H1 (cell line): ENCODE results near the gene STAM. TPM values are rescaled to one million over a fixed set of nuclear protein-coding genes. Genes with fewer than 3 reads are reported as not detected.

ENCODE experiments used
- KDM5A ChIP-seq: fragments of 200-600 bp; IDR thresholded peaks from 2 replicates; pipeline ENCODE4 v1.7.1; 2012; ENCODE audit warnings: mild to moderate bottlenecking, low read length, inconsistent platforms, mixed read lengths
- polyA plus RNA-seq, 7 experiments: library from polyadenylated mRNA; depleted of rRNA in 3 of 7; stranded (reverse) in 5 of 7; unstranded in 2 of 7; fragments of >200 nt in 5 of 7; fragments of 200-250 nt in 2 of 7; gene quantifications; 1 replicate in 5 of 7; 2 replicates in 1 of 7; 4 replicates in 1 of 7; pipeline versions ENCODE4 v1.2.1 to v1.2.3, GENCODE V29; 2011 to 2013; ENCODE audit warnings: missing spikeins in 2 of 7, mixed read lengths in 2 of 7
- total RNA-seq: library from RNA; stranded (reverse); fragmentation: NEBNext Ultra II Directional; extraction: Animal tissue kit (Norgen Biotek cat#: 25700); gene quantifications from 2 replicates; pipeline ENCODE4 v1.2.1, GENCODE V29; 2021
- TF ChIP-seq, protein P1 (sequence below): fragments of 300-600 bp; sonication (generic); IDR thresholded peaks from 2 replicates; pipeline ENCODE4 v1.7.1; 2012; ENCODE audit warnings: low read length, moderate library complexity, mild to moderate bottlenecking, inconsistent platforms; ENCODE audit not compliant: insufficient replicate concordance

The STAM gene
- total and polyA plus RNA-seq, 2 of the 8 experiments (the other 6 are each of a cell fraction or from before 2014, with no cell fraction given) = 22.0 to 27.8 TPM

DNA sequence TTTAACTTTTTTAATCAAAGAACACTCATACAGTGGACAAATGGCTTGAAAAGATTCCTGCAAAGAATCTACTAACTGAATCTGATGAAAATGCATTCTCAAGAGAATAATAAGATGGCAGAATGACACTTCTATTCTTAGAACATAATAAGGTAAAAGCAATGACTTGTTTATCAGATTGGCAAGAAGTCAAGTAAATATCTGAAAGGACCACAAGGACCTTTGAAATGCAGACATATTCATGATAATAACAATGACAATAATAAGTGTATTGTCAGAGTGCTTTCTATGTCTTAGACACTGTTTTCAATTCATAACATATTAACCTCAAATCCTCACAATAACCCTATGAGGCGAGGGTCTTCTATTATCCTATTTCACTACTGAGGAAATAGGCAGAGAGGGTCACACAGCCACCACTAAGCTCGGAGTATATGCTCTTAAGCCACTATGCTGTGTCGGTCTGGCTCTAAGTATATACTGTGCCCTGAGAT lies 37.4 kb upstream of the STAM start (continued):
- TF ChIP-seq, protein P1, sequence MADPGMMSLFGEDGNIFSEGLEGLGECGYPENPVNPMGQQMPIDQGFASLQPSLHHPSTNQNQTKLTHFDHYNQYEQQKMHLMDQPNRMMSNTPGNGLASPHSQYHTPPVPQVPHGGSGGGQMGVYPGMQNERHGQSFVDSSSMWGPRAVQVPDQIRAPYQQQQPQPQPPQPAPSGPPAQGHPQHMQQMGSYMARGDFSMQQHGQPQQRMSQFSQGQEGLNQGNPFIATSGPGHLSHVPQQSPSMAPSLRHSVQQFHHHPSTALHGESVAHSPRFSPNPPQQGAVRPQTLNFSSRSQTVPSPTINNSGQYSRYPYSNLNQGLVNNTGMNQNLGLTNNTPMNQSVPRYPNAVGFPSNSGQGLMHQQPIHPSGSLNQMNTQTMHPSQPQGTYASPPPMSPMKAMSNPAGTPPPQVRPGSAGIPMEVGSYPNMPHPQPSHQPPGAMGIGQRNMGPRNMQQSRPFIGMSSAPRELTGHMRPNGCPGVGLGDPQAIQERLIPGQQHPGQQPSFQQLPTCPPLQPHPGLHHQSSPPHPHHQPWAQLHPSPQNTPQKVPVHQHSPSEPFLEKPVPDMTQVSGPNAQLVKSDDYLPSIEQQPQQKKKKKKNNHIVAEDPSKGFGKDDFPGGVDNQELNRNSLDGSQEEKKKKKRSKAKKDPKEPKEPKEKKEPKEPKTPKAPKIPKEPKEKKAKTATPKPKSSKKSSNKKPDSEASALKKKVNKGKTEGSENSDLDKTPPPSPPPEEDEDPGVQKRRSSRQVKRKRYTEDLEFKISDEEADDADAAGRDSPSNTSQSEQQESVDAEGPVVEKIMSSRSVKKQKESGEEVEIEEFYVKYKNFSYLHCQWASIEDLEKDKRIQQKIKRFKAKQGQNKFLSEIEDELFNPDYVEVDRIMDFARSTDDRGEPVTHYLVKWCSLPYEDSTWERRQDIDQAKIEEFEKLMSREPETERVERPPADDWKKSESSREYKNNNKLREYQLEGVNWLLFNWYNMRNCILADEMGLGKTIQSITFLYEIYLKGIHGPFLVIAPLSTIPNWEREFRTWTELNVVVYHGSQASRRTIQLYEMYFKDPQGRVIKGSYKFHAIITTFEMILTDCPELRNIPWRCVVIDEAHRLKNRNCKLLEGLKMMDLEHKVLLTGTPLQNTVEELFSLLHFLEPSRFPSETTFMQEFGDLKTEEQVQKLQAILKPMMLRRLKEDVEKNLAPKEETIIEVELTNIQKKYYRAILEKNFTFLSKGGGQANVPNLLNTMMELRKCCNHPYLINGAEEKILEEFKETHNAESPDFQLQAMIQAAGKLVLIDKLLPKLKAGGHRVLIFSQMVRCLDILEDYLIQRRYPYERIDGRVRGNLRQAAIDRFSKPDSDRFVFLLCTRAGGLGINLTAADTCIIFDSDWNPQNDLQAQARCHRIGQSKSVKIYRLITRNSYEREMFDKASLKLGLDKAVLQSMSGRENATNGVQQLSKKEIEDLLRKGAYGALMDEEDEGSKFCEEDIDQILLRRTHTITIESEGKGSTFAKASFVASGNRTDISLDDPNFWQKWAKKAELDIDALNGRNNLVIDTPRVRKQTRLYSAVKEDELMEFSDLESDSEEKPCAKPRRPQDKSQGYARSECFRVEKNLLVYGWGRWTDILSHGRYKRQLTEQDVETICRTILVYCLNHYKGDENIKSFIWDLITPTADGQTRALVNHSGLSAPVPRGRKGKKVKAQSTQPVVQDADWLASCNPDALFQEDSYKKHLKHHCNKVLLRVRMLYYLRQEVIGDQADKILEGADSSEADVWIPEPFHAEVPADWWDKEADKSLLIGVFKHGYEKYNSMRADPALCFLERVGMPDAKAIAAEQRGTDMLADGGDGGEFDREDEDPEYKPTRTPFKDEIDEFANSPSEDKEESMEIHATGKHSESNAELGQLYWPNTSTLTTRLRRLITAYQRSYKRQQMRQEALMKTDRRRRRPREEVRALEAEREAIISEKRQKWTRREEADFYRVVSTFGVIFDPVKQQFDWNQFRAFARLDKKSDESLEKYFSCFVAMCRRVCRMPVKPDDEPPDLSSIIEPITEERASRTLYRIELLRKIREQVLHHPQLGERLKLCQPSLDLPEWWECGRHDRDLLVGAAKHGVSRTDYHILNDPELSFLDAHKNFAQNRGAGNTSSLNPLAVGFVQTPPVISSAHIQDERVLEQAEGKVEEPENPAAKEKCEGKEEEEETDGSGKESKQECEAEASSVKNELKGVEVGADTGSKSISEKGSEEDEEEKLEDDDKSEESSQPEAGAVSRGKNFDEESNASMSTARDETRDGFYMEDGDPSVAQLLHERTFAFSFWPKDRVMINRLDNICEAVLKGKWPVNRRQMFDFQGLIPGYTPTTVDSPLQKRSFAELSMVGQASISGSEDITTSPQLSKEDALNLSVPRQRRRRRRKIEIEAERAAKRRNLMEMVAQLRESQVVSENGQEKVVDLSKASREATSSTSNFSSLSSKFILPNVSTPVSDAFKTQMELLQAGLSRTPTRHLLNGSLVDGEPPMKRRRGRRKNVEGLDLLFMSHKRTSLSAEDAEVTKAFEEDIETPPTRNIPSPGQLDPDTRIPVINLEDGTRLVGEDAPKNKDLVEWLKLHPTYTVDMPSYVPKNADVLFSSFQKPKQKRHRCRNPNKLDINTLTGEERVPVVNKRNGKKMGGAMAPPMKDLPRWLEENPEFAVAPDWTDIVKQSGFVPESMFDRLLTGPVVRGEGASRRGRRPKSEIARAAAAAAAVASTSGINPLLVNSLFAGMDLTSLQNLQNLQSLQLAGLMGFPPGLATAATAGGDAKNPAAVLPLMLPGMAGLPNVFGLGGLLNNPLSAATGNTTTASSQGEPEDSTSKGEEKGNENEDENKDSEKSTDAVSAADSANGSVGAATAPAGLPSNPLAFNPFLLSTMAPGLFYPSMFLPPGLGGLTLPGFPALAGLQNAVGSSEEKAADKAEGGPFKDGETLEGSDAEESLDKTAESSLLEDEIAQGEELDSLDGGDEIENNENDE = no peak
- TF ChIP-seq KDM5A = no peak
